GM18951 (cell line): ENCODE measurements around the gene DENND4C.
"Not testable (repeated sequence)": the region's sequence is repeated elsewhere in the genome, so short reads cannot be mapped to it uniquely, and the experiment has no call there.

Experiments
- POLR2A ChIP-seq: IDR thresholded peaks from 4 replicates; pipeline ENCODE4 v1.6.1; 2011; ENCODE audit warnings: mild to moderate bottlenecking; ENCODE audit not compliant: insufficient read length, insufficient read depth; ENCODE audit errors: extremely low read depth
- in situ Hi-C: fragments of 300-500 bp; cut with MboI; formaldehyde crosslinking; loops from one replicate; pipeline ENCODE4 v1.12.0; 2022; ENCODE audit warnings: low sequenced_read_pairs, mixed read lengths, inconsistent platforms; ENCODE audit not compliant: unreplicated experiment

The DENND4C gene

DNA sequence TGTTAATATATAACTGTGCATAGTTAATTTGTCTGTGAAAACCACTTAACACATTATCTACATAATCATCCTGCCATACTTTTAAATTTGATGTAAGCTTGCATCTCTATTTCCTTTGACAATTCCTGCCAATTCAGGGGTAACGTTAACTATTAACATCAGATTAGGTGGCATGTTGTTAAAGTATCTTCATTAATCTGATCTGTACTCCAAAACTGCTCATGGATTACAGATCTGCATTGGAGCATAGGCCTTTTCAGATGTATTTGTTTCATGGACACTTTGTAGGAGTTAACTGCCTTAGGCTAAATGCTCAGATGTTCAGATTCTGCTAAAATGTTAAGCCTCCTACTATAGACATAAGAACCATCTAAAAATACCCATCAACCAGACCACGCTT lies 146.4 kb downstream of the DENND4C start:
- in situ Hi-C loops: no loop called here
- no peak for TF ChIP-seq POLR2A

DNA sequence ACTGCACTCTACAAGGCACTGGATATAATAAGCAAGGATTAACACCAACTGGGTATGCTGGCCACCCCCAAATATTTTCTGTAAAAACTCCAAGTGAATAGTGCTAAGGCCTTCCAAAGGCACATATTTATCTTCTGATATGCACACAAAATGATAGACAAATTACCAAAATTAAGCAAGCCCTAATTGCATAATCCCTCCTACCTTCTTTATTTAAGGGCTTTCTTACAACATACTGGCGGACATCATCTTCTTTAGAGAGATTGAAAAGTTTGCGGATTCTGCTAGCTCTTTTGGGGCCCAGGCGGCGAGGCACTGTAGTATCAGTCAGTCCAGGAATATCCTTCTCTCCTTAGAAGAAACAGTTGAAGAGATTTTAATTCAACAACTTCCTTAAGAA lies 147.7 kb downstream of the DENND4C start:
- in situ Hi-C loops: no loop called here
- no peak for TF ChIP-seq POLR2A

GRCh38 chr9:19378647-19379046 lies 148.2 kb downstream of the DENND4C start:
- in situ Hi-C loops: no loop called here
- peak; percentile 20 for TF ChIP-seq POLR2A

GRCh38 chr9:19379283-19379682 lies 148.8 kb downstream of the DENND4C start:
- in situ Hi-C loops: no loop called here
- TF ChIP-seq POLR2A: no peak

DNA sequence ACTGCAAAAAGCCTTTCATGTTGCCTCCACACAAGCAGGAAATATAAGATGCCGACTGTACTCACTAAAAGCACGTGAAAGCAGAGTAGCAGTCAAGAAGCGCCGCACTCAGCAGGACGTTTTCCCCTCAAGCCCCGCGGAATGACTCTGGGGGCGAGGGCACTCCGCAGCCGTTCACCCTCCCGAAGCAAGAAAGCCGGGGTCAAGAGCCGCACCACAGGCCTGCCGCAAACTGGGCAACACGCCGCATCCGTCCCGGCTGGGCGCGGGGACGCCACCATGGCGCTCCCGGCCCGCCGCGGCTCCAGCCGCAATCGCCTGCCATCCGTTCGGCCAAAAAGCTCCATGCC lies 149.2 kb downstream of the DENND4C start:
- in situ Hi-C loops: loop anchor here (10.0 kb wide), 1 partner anchor 65 kb away; no protein-coding TSS in a partner anchor
- no peak for TF ChIP-seq POLR2A

- TF ChIP-seq POLR2A: no peak
- in situ Hi-C loops: loop anchor here (10.0 kb wide), 1 partner anchor 64 kb away; no protein-coding TSS in a partner anchor
Measured at GRCh38 chr9:19380826-19381075, 150.3 kb downstream of the DENND4C start.

- in situ Hi-C loops: loop anchor here (10.0 kb wide), 1 partner anchor 63 kb away; no protein-coding TSS in a partner anchor
- TF ChIP-seq POLR2A: no peak
Measured at GRCh38 chr9:19381656-19382055, 151.2 kb downstream of the DENND4C start.

GRCh38 chr9:19385212-19385611 lies 154.7 kb downstream of the DENND4C start:
- in situ Hi-C loops: loop anchor here (10.0 kb wide), 1 partner anchor 60 kb away; no protein-coding TSS in a partner anchor

DNA sequence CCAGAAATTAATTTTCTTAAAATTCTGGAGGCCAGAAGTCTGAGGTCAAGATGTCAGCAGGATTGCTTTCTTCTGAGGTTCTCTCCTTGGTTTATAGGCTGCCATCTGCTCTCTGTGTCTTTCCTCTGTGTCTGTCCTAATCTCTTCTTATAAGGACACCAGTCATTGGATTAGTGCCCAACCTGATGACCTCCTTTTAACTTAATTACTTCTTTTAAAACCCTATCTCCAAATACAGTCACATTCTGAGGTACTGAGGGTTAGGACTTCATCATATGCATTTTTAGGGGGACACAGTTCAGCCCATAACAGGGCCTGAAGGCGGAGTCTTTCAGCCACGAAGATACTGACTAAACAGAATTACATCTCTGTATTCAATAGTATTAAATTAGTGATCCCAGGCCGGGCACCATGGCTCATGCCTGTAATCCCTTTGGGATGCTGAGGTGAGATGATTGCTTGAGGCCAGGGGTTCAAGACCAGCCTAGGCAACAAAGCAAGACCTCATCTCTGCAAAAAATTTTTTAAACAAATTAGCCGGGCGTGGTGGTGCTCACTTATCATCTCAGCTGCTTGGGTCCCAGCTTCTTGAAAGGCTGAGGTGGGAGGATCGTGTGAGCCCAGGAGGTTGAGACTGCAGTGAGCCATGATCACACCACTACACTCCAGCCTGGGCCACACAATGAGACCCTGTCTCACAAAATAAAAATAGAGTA lies 155.5 kb downstream of the DENND4C start:
- TF ChIP-seq POLR2A: no peak
- in situ Hi-C loops: loop anchor here (10.0 kb wide), 1 partner anchor 59 kb away; no protein-coding TSS in a partner anchor

- no peak for TF ChIP-seq POLR2A
- in situ Hi-C loops: loop anchor here (10.0 kb wide), 1 partner anchor 58 kb away; no protein-coding TSS in a partner anchor
Measured at GRCh38 chr9:19386502-19387044, 156.1 kb downstream of the DENND4C start.

GRCh38 chr9:19387317-19387716 lies 156.8 kb downstream of the DENND4C start:
- in situ Hi-C loops: loop anchor here (10.0 kb wide), 1 partner anchor 57 kb away; no protein-coding TSS in a partner anchor
- no peak for TF ChIP-seq POLR2A

DNA sequence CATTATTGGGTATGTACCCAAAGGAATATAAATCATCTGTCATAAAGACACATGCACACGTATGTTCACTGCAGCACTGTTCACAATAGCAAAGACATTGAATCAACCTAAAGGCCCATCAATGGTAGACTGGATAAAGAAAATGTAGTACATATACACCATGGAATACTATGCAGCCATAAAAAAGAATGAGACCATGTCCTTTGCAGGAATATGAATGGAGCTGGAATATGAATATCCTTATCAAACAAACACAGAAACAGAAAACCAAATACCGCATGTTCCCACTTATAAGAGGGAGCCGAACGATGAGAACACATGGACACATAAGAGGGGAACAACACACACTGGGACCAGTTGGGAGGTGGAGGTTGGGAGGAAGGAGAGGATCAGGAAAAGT lies 159.0 kb downstream of the DENND4C start:
- in situ Hi-C loops: loop anchor here (10.0 kb wide), 1 partner anchor 55 kb away; no protein-coding TSS in a partner anchor

DNA sequence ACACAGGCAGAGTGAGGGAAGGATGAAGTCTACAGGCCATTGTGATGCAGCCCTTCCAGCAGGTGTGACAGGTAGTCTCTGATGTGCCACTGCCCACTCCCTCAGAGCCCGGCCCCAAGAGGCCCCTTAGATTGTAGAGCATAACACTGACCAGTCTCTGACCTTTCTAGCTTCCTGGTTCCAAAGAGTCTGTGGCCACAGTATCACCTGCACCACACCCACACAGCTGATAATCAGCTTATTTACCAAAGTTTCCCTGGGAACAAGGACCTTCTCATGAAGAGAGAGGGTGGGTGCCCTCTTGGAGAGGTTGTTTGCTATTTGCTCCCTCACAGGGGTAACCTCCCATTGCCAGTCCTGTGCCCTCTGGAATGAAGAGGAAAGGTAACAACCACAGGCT lies 167.4 kb downstream of the DENND4C start:
- in situ Hi-C loops: no loop called here
- no peak for TF ChIP-seq POLR2A

- in situ Hi-C loops: not testable (repeated sequence)
Measured at GRCh38 chr9:19403231-19403630, 172.7 kb downstream of the DENND4C start.
